ENCODE data around the gene ARVCF.
A peak's percentile ranks its signal among the peaks of the same experiment; 100 is the strongest.
"Not testable (repeated sequence)": the region's sequence is repeated elsewhere in the genome, so short reads cannot be mapped to it uniquely, and the experiment has no call there.

Gene ARVCF

DNA sequence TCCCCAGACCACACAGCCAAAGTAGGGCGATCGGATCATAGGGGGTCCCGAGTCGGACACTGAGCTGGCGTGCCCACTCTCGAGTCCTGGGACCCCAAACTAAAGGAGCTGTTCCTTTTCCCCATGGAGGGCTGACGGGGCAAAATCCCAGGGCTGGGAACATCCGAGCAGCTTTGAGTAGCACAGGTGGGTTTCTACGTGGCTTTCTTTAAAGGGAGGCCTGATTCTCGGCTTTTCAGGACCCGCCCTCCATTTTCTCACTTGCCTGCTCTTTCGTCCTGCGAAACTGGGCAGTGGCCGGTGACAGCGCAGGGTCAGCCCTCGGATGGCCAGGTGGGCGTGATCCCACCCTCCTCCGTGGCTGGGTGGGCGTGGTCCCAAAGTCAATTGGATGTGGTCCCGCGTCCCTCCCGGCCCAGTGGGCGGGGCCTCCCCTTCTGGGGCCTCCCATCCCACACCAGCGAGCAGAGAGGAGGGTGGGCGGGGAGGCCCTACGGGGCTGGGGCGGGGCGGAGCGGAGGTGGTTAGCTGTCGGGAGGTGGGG, 57.5 kb downstream of the ARVCF start:
- no peak for DNase-seq

DNA sequence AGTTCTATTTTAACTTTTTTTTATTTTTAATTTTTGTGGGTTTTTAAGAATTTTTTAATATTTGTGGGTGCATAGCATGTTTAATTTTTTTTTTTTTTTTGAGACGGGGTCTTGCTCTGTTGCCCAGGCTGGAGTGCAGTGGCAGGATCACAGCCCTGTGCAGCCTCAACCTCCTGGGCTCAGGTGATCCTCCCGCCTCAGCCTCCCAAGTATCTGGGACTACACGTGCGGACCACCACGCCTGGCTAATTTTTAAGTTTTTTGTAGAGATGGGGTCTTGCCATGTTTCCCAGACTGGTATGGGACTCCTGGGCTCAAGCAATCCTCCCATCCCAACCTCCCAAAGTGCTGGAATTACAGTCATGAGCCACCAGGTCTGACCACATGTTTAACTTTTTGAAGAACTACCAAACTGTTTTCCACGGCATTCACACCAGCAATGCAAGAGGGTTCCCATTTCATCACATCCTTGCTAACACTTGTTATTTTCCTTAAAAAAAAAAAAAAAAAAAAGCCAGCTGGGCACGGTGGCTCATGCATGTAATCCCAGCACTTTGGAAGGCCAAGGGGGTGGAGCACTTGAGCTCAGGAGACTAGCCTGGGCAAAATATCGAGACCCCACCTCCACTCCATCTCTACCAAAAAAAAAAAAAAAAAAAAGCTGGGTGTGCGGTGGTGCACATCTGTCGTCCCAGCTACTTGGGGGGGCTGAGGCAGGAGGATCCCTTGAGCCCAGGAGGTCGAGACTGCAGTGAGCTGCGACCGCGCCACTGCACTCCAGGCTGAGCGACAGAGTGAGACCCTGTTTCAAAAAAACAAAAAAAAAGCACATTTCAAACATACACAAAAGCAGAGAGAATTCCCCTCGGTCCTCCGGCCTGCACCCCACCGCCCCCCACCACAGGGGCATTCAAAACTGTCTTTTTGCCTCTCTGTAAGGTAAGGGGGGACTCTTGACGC, 58.3 kb downstream of the ARVCF start:
- DNase-seq: no peak

DNA sequence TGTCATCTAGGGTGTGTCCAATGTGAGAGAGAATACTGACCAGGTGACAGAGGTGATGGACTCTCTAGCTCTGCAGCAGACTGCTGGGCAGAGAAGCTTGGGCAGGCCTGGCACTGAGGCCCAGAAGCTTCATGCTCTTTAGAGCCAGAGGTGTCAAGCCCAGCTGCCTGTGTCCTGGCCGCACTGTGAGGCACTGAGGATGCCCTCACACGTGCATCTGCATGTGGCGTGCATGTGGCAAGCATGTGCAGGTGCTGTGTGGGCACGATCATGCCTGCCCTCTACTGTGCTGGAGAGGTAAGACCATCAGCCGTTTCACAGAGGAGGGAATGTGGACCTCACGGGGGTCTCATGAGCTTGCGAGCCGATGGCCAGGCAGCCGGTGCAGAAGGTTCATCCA, 59.2 kb downstream of the ARVCF start:
- DNase-seq: no peak

DNA sequence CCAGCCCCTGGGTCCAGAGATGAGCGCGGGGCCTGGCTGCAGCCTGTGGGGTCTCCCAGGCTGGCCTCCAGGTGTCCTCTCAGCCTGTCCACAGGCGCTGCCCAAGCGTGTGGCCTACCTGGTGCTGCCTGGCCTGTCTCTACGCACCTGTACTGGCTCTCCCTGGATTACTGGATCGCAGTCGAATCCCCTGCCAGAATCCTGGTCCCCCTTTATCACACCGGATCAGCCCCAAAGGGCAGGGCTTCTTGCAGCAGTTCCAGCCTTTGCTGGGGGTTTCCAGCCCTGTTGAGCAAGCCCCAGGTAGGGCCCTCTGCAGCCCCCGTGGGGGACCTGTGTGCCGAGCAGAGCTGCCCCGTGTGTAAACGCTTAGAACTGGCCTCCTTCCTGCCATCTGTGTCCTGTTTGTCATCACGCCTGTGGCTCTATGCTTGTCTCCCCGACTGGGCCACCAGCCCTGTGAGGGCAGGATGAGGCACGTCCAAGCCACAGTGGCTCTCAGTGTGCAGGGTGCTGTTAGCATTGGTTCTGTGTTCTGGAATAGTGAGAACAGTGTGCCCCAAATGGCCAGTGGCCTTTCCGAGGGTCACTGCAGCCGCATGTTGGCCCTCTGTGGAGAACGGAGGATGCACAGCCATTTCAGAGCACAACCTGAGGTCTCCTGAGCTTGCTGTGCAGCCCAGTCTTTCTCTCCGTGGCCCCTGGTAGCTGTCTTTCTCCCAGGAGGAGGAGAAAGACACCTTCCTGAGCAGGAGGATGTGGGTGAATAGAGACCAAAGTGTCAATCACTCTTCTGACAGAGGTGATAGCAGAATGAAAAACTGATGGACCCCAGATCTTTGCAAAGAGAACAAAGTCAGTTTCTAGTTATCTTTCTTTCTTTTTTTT, 61.1 kb downstream of the ARVCF start:
- peak in 1 of 2 experiments; percentile 14 for DNase-seq

DNA sequence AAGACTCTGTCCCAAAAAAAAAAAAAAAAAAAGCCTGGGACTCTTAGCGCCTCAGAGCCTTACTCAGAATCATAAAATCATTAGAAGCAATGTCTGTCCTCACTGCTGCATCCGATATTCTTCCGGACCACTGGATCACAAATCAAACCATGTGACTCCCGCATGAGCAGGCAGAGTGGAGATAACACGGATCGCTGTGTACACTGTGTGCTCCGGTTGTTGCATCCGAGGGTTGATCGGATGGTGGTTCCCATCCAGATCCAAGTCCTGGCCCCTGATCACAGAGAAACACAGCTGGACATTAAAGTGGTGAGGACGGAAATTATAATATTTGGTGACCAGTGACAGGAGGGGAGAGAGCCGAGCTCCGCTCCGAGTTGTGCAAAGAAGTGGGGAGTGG, 65.3 kb downstream of the ARVCF start:
- no peak for DNase-seq

DNA sequence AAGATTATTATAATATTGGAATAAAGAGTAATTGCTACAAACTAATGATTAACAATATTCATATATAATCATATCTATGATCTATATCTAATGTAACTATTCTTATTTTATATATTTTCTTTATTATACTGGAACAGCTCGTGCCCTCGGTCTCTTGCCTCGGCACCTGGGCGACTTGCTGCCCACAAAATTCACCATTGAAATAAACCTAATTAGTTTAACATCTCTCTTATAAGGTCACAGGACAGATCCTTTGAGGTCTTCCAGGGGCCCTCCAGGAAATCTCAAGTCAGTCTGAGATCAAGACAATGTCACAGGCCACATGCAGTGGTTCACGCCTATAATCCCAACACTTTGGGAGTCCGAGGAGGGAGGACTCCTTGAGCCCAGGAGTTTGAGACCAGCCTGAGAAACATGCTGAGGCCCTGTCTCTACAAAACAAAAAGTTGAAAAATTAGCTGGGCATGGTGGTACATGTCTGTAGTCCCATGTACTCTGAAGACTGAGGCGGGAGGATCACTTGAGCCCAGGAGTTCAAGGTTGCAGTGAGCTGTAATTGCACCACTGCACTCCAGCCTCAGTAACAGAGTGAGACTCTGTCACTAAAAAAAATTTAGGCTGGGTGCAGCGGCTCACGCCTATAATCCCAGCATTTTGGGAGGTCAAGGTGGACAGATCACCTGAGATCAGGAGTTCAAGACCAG, 68.4 kb downstream of the ARVCF start:
- no peak for DNase-seq

DNA sequence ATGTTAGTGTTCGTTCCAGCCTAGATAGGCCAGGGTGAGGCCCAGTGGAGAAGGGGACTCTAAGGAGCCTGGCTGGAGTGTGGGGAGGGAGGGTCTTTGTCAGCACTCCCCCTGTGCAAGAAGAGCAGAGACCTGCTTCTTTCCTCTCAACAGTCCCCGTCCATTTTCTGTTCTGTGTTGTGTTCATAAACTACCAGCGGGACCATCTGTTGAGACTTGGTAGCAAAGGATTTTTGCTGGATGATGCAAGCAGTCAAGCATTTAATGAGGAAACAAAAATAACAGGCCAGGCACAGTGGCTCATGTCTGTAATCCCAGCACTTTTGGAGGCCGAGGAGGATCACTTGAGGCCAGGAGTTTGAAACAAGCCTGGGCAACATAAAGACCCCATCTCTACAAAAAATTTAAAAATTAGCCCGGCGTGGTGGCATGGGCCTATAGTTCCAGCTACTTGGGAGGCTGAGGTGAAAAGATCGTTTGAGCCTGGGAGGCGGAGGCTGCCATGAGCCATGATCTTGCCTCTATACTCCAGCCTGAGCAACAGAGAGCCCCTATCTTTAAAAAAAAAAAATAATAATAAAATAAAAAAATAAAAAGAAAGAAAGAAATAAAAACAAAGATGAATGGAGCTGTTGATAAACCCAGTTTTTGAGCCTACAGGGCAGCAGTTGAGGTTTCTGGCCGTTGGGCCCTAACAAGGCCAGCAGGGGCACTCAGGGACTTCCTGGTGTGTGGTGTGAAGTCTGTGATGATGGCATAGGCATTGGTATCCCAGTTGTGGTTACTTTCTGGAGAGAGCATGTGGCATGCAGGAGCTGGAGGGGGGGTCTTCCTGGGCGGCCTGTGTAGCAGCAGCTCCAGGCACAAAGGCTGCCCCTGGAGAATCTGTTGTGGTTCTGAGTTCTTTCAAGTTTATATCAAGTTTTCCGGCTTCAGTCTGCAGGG, 73.3 kb downstream of the ARVCF start:
- no peak for DNase-seq

DNA sequence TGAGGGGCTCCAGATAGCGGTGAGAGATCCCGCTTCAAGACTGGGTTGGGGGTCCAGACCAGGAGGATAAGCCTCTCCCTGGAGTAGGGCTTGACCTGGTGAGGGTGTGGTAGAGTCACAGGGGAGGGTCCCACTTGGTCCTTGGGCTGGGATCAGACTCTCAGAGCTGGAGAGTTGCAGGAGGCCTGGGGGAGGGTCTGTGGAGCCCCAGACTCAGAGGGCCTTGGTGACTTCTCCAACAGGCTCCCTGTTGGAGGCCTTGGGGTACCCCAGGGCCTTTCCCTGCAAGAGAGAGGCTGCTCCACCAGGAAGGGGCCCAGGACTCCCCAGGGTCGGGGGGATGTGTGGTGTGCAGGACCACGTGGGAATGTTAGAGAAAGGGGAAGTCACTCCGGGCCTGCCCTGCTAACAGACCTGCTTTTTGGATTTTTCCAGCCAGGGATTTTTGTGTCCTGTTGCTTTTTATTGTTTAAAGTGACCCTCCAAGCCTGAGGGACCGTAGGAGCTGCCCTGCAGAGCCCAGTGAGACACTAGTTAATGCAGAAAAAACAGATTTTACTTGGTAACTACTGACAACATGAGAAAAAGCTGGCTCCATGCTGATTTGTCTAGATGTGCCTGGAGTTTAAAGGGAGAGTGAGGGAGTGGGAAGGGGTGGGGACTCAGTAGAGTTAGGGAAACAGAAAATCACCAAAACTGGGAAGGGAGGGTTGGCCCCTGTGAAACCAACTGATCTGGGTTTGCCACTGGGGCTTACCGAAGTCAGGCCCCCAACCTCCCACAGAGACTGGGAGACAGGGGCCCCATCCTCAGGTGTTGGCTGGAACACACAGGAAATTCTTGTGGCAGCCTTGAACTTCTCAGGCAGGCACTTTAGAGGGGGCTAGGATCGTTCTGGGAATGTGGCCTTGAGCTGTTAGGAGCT, 74.2 kb downstream of the ARVCF start:
- no peak for DNase-seq

DNA sequence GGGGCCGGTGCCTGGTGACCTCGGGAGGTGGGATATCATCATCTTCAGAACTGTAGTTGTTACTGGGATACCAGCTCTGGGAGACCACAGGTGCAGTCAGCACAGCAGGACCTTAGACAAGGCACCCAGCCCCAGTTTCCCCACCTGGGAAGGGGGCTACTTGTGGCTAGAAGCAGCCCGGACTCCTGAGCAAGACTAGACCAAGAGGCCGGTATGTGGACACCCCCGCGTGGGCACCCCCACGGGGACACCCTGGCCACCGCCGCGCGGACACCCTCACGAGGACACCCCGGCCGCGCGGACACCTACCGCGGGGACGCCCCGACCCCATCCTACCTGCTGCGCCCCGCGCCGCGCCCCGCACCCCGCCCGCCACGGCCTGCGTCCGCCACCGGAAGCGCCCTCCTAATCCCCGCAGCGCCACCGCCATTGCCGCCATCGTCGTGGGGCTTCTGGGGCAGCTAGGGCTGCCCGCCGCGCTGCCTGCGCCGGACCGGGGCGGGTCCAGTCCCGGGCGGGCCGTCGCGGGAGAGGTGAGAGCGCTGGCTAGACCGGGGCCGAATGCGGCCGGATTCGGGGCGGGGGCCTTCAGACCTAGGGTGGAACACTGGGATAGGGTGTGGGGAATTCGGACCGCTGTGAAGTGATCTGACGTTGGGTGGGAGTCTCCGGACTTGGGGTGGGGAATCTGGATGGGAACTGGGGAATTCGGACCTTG, 75.1 kb downstream of the ARVCF start, which contains the start of the genes COMT and TXNRD2:
TSS of gene COMT (plus strand) at position 408 of the 718 bp plus-strand sequence. CDS start 20,755 bp downstream, outside the sequence.
TSS of gene TXNRD2 (minus strand) at position 454 of the 718 bp plus-strand sequence. CDS start at position 439, 15 bp downstream.
- DNase-seq: peak; percentile 38 to 47

DNA sequence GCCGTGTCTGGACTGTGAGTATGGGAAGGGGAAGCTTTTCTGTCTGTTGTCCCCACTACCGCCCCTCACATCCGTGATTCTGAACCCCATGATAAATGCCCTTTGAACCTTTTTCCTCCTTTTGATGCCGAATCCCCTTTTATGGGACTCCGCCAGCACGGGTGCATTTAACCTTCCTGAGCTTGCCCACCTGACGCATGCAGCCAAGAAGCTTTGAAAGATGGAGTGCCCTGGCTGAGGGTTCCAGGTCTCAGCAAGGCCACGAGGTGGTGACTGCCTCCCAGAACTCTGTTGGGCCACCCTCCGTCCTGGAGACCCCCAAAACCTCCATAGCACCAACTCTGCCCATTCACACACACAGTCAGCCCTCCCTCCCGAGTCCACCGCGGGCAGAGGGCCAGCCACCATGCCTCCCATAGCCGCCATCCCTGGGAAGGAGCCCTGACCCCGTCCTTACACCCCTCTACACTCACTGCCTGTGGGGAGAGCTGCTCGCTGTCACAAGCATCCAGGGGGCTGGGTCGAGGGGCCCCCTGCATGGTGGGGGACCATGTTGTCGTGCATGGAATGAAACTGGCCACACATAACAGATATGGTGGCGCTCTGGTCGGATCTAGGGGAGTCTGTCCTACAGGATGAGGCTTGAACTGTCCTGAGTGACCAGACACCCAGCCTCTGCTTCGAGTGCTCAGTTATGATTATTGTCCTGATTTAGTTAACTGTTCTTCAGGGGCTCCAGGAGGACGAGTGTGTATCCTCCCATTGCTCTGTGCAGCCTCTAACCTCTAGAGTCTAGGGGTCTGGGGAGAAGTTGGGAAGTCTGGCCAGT, 75.9 kb downstream of the ARVCF start:
- no peak for DNase-seq

DNA sequence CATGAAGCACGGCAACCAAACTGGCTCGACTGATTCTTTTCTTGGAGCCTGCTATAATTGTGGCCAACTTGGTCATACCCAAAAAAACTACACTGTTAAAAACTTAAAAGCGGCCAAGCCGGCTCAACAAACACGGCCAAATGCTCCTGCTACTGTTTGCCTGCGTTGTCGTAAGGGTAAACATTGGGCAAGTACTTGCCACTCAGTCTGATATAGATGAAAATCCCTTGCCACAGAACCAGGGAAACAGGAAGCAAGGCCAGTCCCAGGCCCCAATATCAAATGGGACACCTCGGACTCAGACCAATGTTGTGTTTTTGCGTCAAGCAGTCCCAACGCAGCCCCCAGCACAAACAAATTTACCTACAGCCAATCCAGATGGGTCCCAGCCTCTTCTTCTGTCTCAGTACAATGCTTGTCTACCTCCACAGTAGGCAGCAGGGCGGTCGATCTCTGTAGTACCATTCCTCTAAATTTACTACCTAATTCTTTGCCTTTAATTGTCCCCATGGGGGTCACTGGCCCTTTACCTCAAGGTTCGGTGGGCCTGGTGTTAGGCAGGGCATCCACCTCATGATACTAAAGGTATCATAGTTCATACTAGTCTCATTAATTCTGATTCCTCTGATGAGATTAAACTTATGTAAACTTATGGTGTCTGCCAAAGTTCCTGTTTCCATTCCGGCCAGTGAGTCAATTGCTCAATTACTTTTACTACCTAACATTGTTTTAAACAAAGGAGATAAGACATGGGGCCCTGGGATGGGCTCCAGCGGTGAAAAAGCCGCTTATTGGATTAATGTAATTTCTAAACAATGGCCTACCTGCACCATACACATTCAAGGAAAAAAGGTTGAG, 78.8 kb downstream of the ARVCF start:
- DNase-seq: no peak

DNA sequence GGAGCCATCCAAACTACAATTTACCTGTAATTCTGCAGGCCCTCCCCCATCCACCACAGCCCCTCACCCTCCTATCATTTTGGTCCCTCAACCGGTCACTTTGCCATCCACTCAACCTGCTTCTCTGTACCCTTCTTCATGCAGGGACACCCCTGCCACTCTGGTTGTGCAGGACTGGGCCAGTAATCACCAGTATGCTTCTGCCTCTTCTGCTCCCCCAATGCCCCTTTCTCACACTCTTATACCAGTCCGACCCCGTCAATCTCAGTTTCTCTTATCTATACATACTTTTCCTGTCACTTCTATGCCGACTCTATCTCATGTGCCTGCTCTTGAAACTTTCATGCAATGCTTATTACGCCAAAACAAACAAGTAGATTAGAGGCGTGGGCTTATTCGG, 80.1 kb downstream of the ARVCF start:
- no peak for DNase-seq

DNA sequence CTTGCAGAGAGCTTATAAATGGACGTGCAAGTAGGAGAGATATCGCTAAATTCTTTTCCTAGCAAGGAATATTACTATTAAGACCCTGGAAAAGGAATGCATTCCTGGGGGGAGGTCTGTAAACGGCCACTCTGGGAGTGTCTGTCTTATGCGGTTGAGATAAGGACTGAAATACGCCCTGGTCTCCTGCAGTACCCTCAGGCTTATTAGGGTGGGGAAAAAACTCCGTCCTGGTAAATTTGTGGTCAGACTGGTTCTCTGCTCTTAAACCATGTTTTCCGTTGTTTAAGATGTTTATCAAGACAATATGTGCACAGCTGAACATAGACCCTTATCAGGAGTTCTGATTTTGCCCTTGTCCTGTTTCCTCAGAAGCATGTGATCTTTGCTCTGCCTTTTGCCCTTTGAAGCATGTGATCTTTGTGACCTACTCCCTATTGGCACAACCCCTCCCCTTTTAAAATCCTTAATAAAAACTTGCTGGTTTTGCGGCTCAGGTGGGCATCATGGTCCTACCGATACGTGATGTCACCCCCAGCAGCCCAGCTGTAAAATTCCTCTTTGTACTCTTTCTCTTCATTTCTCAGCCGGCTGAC, 81.4 kb downstream of the ARVCF start:
- not testable (repeated sequence) for DNase-seq

DNA sequence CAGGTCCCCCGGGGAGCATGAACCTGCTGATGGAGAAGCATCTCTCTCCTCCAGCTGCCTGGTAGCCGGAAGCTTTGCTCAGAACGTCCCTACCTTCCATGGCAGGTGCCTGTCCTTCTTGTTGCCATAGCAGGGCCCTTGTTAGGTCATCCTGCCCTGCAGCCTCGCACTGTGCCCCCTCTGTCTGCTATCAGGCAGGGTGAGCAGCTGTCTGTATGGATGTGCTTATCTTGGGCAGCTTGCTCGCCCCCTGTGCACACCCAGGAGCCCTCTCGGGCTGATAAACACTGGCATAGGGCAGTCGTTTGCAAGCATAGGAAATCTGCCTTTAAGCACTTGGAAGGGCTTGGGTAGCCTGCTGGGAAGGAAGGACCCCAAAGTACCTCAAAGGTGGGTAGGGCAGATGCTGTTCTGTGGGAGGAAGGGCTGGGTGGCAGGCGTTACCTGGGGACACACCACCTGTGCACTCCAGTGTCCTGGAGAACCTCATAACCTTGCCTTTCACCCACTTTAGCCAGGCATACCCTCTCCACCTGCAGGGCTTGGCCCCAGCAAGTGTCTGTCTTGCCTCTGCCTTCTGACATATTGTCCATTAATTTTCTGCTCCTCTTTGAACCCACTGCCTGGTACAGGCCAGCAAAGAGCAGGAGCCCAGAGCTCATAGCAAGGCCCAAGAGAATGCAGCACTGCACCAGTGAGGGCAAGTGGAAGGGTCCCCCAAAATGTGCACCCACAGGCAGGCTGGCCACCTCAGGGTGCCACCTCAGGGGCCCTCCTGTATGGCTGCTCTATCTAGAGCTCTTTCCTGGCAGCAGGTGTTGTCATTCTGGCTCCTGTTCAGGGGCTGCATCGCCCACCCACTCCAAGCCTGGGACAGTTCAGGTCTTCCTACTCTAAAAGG, 83.0 kb downstream of the ARVCF start:
- DNase-seq: peak; percentile 36 to 46

DNA sequence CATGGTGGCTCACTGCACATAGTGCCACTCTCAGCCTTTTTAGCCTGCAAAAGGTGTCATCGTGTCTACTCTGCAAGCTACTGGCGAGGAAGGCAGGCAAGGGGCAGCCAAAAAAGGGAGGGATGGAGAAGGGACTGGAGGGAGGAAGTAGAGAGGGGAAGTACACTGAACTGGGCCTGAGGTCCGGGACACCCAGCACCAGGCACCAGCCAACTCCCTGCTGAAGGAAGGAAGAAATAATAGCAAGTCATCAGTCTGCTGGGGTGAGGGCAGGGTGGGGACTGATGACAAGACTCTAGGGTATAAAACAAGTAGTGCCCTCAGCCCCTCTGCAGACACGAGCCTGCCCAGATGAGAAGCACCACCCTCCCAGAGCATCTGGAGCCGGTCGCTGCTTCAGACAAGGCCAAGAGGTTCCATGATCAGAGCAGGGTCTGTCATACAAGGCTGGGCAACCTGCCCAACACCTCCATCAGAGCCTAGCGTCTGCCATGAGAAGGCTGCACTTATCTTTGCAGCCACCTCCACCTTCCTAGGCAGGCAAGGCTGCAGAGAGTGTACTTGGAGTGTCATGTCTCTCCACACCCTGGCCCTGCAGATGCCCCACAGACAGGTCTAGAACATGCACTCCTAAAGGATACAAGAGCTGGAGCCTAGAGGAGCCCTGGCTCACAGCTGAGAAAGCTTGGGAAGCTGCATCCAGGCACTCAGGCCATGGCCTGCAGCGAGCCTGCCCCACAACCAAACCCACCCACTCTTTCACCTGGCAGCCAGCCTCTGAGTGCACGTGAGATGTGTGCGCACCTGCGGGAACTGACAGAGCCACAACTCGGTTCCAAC, 84.0 kb downstream of the ARVCF start:
- DNase-seq: peak in 1 of 2 experiments; percentile 45

Data from SHP77 (cell line).